D721Med (cell line): ENCODE results near the gene CDAN1.
A peak's percentile ranks its signal among the peaks of the same experiment; 100 is the strongest.

Experiments used
- DNase-seq: peaks from one replicate; pipeline ENCODE4 v3.0.0; 2011; ENCODE audit warnings: low spot score; ENCODE audit not compliant: insufficient read length
- FAIRE-seq: peaks from 2 replicates; lab custom pipeline; 2011; peaks lifted over from hg19 to GRCh38; lab: Jason Lieb, UNC
- TF ChIP-seq, protein P1 (sequence below): IDR thresholded peaks from 2 replicates; pipeline ENCODE4 v1.5.1; 2012; ENCODE audit warnings: mild to moderate bottlenecking, control low read depth; ENCODE audit not compliant: insufficient read depth; ENCODE audit errors: missing control alignments

Gene CDAN1

GRCh38 chr15:42737529-42738328 is 801 bp upstream of the CDAN1 start:
- no peak for DNase-seq
- FAIRE-seq: no peak
- TF ChIP-seq, protein P1, sequence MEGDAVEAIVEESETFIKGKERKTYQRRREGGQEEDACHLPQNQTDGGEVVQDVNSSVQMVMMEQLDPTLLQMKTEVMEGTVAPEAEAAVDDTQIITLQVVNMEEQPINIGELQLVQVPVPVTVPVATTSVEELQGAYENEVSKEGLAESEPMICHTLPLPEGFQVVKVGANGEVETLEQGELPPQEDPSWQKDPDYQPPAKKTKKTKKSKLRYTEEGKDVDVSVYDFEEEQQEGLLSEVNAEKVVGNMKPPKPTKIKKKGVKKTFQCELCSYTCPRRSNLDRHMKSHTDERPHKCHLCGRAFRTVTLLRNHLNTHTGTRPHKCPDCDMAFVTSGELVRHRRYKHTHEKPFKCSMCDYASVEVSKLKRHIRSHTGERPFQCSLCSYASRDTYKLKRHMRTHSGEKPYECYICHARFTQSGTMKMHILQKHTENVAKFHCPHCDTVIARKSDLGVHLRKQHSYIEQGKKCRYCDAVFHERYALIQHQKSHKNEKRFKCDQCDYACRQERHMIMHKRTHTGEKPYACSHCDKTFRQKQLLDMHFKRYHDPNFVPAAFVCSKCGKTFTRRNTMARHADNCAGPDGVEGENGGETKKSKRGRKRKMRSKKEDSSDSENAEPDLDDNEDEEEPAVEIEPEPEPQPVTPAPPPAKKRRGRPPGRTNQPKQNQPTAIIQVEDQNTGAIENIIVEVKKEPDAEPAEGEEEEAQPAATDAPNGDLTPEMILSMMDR: peak; percentile 18

GRCh38 chr15:42736178-42736792 is 643 bp downstream of the CDAN1 start:
- TF ChIP-seq, protein P1: no peak
- FAIRE-seq (no peak), DNase-seq (no peak)

DNA sequence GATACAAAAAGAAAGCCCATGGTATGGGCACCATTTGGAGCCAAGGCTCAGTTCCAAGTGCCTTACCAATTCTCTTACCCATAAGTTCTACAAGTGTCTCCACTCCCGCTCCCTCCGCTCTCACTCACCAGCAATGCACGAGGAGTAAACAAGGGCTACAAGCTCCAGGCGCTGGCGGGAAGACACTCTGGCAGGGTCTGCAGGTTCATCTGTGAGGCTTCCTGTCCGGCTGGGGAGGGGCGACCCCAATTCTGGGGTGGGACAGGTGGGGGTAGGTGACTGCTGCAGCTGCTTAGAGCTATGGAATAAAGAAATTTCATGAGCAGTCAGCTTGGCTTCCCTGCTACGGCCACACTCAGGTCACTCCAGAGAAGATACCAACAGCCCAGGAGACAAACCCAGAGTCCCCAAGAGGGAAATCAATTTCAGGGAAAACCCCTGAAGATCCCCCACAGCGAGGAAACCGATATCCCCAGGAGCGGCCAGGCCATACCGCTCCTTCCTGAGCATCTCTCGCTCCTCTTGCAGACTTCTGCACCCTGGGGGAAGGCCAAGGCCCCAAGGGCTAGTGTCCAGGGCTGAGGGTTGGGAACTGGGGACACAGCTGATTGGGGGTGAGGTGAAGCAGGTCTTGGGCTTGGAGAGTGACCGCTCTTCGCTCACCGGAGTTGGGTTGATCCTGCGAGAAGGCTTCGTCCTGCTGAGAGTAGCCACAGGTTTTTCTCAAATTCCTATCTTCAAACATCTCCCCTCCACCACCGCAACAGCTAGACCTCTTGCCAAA is 1.4 kb downstream of the CDAN1 start:
- TF ChIP-seq, protein P1: no peak
- DNase-seq (no peak), FAIRE-seq (no peak)

- DNase-seq (no peak), FAIRE-seq (no peak)
- TF ChIP-seq, protein P1: no peak
Measured at GRCh38 chr15:42734076-42734672, 2.8 kb downstream of the CDAN1 start.

- DNase-seq: no peak
- TF ChIP-seq, protein P1: no peak
- FAIRE-seq: no peak
Measured at GRCh38 chr15:42733027-42733426, 3.9 kb downstream of the CDAN1 start.

DNA sequence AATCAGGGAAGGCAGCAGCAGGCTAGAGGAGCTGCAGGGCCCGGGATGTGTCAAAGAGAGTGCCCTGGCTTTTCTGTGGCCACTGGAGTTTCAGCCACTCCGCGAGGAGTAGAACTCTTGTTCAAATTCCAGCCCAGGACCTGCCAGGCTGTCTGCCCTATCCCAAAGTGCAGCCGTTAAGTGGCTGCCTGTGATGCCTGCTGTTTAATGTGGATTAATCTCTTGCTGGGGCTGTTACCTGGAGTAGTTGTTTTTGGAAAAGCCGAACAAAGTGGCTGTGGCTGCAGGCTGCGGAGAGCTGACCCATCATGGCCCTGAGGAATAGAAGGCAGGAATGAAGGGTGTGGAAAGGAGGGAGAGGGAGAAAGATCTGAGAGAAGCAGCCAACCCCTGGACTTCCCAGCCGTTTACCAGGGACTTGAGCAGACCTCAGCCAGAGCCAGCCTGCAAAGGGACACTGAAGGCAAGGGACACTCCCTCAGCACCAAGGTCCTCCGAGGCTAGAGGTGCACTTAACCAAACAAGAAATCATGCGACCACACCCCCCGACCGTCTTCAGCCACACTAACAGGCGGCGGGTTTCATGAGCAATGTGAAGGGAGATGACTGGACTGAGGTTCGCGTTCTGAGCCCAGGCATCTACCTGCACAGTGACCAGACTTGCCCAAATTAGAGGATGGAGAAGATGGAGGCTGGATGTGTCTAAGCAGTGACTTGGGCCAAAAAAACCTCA is 4.7 kb downstream of the CDAN1 start:
- no peak for FAIRE-seq
- TF ChIP-seq, protein P1: no peak
- no peak for DNase-seq
